RWPE1 (cell line): Measurements from ENCODE around the gene TWSG1.

Source experiments
- CTCF ChIA-PET: fragments of 350-600 bp; sonication (Branson Sonifier 250); formaldehyde crosslinking; extraction: SDS; loops from one replicate; lab custom pipeline; 2021; lab: Yijun Ruan, JAX
- POLR2A ChIA-PET: fragments of 400-600 bp; formaldehyde crosslinking; extraction: SDS; loops from one replicate; lab custom pipeline; 2020; ENCODE audit warnings: antibody characterized with exemption; ENCODE audit not compliant: low non-redundant PET; lab: Yijun Ruan, JAX
- DNase-seq: peaks from one replicate; pipeline ENCODE4 v3.0.0; 2012; ENCODE audit warnings: low spot score
- H3K27ac ChIP-seq: fragments of 450-650 bp; 2 replicates; pipeline ENCODE4 v1.5.1; 2017
- TF ChIP-seq, protein P1 (sequence below): fragments of 450-650 bp; conservative IDR thresholded peaks from 2 replicates; pipeline ENCODE4 v1.5.1; 2017; ENCODE audit warnings: low read depth, mild to moderate bottlenecking

TWSG1 gene

DNA sequence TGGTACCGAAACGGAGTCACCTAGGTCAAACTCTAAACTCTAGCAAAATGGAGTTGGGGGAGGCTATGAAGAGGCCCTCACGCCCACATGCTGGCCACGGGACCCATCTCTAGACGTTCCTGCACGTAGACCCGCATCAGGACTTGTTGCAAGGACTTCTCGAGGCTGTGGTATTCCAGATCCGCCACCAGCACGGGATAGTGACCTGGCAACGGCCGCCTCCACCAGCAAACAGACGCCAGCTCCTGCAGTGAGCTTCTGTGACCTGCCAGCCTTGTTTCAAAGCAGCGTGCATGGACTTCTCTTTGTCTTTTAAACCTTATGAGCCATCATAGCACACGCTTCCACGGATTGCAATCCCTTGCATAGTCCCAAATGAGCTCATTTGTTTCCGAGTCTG is 100.5 kb downstream of the TWSG1 start:
- H3K27ac ChIP-seq, result no peak overlapping the region
- TF ChIP-seq, protein P1, sequence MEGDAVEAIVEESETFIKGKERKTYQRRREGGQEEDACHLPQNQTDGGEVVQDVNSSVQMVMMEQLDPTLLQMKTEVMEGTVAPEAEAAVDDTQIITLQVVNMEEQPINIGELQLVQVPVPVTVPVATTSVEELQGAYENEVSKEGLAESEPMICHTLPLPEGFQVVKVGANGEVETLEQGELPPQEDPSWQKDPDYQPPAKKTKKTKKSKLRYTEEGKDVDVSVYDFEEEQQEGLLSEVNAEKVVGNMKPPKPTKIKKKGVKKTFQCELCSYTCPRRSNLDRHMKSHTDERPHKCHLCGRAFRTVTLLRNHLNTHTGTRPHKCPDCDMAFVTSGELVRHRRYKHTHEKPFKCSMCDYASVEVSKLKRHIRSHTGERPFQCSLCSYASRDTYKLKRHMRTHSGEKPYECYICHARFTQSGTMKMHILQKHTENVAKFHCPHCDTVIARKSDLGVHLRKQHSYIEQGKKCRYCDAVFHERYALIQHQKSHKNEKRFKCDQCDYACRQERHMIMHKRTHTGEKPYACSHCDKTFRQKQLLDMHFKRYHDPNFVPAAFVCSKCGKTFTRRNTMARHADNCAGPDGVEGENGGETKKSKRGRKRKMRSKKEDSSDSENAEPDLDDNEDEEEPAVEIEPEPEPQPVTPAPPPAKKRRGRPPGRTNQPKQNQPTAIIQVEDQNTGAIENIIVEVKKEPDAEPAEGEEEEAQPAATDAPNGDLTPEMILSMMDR, result no peak
- no peak for DNase-seq
- ChIA-PET CTCF (no interaction called here), POLR2A (no interaction called here)

DNA sequence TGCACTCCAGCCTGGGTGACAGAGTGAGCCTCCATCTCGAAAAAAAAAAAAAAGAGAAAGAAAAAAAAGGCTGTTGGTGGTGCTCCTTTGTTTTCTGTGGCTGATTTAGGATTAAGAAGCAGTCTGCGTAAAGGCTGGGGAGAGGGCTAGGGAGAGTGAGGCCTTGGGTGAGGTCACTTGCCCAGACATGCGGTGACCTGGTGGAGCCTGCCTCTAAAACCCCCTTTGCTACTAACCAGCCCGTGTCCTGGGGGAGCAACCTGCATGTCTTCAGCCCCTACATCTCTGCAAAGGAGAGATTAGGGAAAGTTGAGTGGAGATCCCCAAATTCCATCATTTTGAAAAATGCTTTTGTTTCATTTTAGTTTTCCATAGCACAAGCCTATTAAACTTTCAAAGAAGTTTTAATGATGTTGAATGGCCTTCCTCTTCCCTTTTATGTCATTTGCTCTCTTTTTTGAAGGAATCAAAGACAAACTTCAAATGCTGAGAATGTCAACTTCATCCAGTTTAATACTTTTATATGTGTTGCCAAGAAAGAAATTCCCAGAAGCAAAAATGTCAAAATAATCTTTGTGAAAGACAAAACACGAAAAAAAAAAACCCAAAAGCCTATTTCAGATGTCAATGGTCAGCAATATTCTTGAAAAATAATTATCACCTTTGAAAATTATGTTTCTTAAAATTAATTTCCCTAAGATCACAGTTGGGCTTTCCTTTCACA is 101.8 kb downstream of the TWSG1 start:
- TF ChIP-seq, protein P1, result no peak
- POLR2A ChIA-PET, result no interaction called here
- DNase-seq, result no peak
- H3K27ac ChIP-seq, result no peak overlapping the region
- CTCF ChIA-PET, result interaction anchor here (0.7 kb wide), 1 partner anchor 70 kb away, joined by 4 read pairs; no protein-coding TSS in a partner anchor

DNA sequence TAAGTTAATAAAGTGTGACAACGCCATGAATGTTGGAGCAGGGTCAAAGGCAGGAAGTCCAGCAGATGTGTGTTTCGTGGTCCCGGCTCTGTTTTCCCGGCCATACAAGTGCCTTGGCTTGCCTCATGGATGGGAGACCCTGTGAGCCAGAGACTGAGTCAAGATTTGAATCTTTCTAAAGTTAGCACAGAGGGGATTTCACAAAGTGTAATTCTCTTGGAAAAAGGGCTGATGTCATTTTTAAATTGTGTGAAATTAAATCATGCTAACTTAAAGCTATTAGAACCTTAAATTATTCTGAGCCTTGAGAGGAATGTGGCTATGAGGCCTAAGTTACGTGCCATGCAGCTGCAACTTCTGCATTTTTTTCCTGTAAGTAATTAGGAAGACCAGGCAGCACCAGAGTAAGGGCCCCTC is 102.5 kb downstream of the TWSG1 start:
- ChIA-PET CTCF (no interaction called here), POLR2A (no interaction called here)
- no peak overlapping the region for H3K27ac ChIP-seq
- DNase-seq, result no peak
- TF ChIP-seq, protein P1, result no peak

DNA sequence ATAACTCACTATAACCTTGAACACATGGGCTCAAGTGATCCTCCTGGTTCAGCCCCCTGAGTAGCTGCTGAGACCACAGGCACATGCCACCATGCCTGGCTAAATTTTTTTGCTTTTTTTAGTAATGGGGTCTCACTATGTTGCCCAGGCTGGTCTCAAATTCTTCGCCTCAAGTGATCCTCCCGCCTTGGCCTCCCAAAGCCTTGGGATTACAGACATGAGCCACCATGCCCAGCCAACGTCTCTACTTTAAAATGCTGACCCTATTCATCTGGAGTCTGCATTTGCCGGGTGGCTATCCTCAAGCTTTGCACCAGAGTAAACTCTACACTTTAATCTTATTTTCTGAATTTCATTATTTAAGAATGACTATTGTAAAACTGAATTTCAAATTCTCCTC is 103.1 kb downstream of the TWSG1 start:
- POLR2A ChIA-PET, result no interaction called here
- no peak overlapping the region for H3K27ac ChIP-seq
- TF ChIP-seq, protein P1, result no peak
- DNase-seq, result no peak
- CTCF ChIA-PET, result no interaction called here

DNA sequence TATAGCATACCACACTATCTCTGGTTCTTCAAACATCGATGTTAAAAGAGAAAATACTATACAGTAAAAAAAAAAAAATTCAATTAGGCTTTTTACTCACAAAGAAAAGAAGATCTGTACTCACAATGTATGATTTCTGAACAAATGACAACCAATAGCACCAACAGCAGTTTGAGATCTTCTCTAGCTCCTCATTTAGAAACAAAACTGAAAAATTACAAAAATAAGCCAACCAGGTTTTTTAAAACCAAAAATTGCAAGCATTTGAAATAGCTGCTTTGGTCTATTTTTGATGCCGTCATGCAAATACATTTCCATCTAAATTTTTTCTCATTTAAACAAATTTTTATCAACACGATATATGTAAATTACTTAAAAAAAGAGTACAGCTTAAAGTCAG is 106.5 kb downstream of the TWSG1 start:
- TF ChIP-seq, protein P1, result no peak
- ChIA-PET POLR2A (no interaction called here), CTCF (no interaction called here)
- no peak for DNase-seq
- no peak overlapping the region for H3K27ac ChIP-seq

DNA sequence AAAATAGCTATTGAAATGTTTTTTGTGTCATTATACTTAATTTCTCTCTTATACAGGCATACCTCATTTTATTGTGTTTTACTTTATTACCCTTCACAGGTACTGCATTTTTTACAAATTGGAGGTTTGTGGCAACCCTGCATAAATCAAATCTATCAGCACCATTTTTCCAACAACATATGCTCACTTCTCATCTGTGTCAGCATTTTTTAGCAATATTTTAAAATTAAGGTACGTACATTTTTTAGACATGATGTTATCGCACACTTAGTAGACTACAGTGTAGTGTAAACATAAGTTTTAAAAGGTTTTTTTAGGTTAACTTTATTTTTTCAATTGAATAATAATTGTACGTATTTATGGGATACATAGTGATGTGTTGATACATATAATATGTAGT is 110.0 kb downstream of the TWSG1 start:
- H3K27ac ChIP-seq, result no peak overlapping the region
- DNase-seq, result no peak
- POLR2A ChIA-PET, result no interaction called here
- TF ChIP-seq, protein P1, result no peak
- CTCF ChIA-PET, result no interaction called here
